Skeletal muscle tissue (tissue), 4 donors: ENCODE results near the gene CAMK1D. TPM values are rescaled to one million over a fixed set of nuclear protein-coding genes. Genes with fewer than 3 reads are reported as not detected.
"Not testable (repeated sequence)": the region's sequence is repeated elsewhere in the genome, so short reads cannot be mapped to it uniquely, and the experiment has no call there.

ENCODE experiments used
- H3K27ac ChIP-seq: one replicate; pipeline ENCODE4 v1.7.0; 2013; ENCODE audit warnings: mild to moderate bottlenecking, low read depth, low read length, inconsistent platforms
- H3K27me3 ChIP-seq, 3 donors: one replicate each; pipeline ENCODE4 v1.7.0; 2013; ENCODE audit warnings: low read length in 3 of 3; ENCODE audit not compliant: control insufficient read depth in 3 of 3, insufficient read depth in 3 of 3
- H3K36me3 ChIP-seq, 3 donors: one replicate each; pipeline ENCODE4 v1.7.0; 2013; ENCODE audit warnings: low read length in 3 of 3; ENCODE audit not compliant: control insufficient read depth in 3 of 3, insufficient read depth in 3 of 3
- H3K4me1 ChIP-seq, 3 donors: one replicate each; pipeline ENCODE4 v1.7.0; 2013; ENCODE audit warnings: low read length in 3 of 3, mild to moderate bottlenecking in 3 of 3; ENCODE audit not compliant: control insufficient read depth in 3 of 3, insufficient read depth in 3 of 3
- H3K4me3 ChIP-seq, 3 donors: one replicate each; pipeline ENCODE4 v1.7.0; 2013; ENCODE audit warnings: low read length in 3 of 3
- H3K9ac ChIP-seq, 3 donors: one replicate each; pipeline ENCODE4 v1.7.0; 2013; ENCODE audit warnings: low read length in 3 of 3, mild to moderate bottlenecking in 3 of 3, moderate library complexity in 2 of 3, low read depth in 1 of 3
- H3K9me3 ChIP-seq, 3 donors: one replicate each; pipeline ENCODE4 v1.7.0; 2013; ENCODE audit warnings: low read length in 3 of 3; ENCODE audit not compliant: control insufficient read depth in 3 of 3
- total RNA-seq: library from RNA; depleted of rRNA; stranded (reverse); fragments of >200 nt; gene quantifications from one replicate; pipeline ENCODE4 v1.2.3, GENCODE V29; 2014
- donor health status: Osteomylitis.

CAMK1D gene
- total RNA-seq, 1 donor from 2014 or later = 2.1 TPM

DNA sequence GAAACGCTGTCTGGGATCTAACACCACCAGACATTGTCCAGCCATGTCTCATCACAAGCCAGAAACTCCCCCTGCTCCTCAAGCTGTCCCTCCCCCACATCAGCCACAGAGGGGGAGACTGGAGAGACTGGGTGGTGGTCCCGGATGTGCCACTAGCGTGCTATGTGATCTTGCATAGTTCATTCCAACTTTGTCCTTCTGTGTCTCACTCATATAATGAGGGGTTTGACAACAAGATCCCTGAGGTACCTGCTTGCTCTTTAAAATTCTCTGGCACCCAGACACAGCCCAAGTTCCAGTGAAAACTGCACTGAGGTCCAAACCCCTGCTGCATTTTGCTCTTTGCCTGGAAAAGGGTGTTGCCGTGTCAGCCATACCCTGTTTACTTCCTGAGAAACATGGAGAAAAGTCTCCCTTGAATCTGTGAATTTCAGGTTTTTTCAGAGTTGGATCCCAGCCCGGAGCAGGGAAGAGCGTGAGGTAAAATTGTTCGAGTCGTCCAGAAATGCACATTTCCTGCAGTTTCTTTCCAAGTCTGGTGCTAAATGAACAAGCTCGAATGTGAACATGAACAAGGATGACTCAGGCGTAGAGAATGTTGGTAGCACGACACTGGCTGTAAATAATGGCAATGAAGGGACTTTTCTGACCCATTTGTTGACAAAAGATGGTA, 495.6 kb downstream of the CAMK1D start:
- H3K27ac ChIP-seq = peak overlapping the region; percentile 28
- H3K36me3 ChIP-seq = no peaks in the 10 kb centered on the region
- peak overlapping the region in 1 of 3 donors; percentile 51 for H3K4me3 ChIP-seq
- no peak overlapping the region for H3K9ac ChIP-seq
- H3K27me3 ChIP-seq = peaks cover 0 to 17% (median 16%) of the 10 kb centered on the region in 3 donors
- no peaks in the 10 kb centered on the region for H3K9me3 ChIP-seq
- H3K4me1 ChIP-seq = peaks cover 11 to 22% (median 16%) of the 10 kb centered on the region in 3 donors

GRCh38 chr10:12846718-12847117, 497.4 kb downstream of the CAMK1D start:
- H3K36me3 ChIP-seq = no peaks in the 10 kb centered on the region
- H3K4me3 ChIP-seq = no peak overlapping the region
- peaks cover 0 to 17% (median 16%) of the 10 kb centered on the region in 3 donors for H3K27me3 ChIP-seq
- no peaks in the 10 kb centered on the region for H3K9me3 ChIP-seq
- H3K4me1 ChIP-seq = peaks cover 9 to 20% (median 14%) of the 10 kb centered on the region in 3 donors
- H3K27ac ChIP-seq = no peak overlapping the region
- no peak overlapping the region for H3K9ac ChIP-seq

DNA sequence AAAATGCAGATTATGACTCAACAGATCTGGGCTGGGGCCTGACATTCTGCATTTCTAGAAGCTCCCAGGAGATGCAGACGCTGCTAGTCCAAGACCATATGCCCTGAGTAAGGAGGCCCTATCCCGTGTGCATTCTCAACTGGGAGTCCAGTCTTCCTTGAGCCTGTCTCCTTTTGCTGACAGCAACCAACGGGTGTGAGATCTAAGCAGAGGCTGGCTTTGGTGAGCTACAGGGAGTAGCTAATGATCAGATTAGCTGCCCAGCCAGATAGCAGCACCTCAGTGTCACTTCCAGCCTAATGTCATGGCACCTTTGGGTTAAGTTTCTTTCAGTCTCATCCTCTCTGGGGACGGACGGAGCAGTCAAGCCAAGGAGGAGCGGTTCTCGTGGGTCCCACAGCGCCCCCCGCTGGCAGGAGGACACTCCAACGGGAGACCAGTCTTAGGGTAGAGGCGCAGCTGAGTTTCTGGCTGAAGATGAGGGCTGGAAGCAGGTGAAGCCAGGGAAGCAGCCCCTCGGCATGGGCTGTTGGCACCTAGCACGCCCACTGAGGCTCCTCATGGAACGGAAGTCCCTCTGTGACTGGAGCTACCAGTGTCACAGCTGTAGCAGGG, 498.1 kb downstream of the CAMK1D start:
- Histone ChIP-seq H3K27me3 (peaks cover 0 to 17% (median 16%) of the 10 kb centered on the region in 3 donors), H3K9ac (no peak overlapping the region), H3K9me3 (no peaks in the 10 kb centered on the region), H3K4me1 (peaks cover 7 to 20% (median 14%) of the 10 kb centered on the region in 3 donors), H3K36me3 (no peaks in the 10 kb centered on the region), H3K4me3 (no peak overlapping the region), H3K27ac (no peak overlapping the region)

DNA sequence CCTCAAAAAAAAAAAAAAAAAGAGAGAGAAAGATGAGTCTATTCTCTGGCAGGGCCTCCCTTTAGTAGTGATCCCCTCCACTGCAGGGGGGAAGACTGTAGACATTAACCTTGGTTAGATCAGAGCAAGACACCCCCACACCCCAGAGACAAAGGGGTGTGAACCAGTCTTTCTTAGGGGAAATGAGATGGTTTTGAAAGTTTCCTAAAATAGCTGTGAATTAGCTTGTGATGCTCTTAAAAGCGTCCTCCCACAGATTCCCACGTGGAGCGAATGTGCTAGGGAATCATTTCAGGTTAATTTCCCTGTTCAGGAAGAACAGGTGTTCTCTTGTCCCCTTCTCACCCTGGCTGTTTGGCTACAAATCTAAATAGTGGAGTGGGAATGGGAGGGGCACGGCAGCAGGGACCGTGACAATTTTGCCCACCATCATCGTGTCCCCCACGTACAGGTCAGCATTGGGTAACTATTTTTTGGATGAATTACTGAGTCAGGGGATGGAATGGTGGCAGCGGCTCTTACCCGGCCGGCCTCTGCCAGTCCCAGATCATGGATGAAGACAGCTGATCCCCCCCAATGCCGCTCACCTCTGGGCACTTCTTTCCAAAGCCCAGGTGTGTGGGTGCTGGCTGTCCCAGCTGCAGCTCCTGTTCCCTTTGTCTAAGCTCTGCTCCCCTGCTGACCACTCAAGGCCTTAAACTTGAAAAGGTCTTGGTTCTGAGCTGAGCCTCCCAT, 499.3 kb downstream of the CAMK1D start:
- Histone ChIP-seq H3K27me3 (peaks cover 0 to 17% (median 16%) of the 10 kb centered on the region in 3 donors), H3K9me3 (no peaks in the 10 kb centered on the region), H3K27ac (no peak overlapping the region), H3K36me3 (no peaks in the 10 kb centered on the region), H3K9ac (no peak overlapping the region), H3K4me1 (peaks cover 7 to 20% (median 14%) of the 10 kb centered on the region in 3 donors), H3K4me3 (no peak overlapping the region)

DNA sequence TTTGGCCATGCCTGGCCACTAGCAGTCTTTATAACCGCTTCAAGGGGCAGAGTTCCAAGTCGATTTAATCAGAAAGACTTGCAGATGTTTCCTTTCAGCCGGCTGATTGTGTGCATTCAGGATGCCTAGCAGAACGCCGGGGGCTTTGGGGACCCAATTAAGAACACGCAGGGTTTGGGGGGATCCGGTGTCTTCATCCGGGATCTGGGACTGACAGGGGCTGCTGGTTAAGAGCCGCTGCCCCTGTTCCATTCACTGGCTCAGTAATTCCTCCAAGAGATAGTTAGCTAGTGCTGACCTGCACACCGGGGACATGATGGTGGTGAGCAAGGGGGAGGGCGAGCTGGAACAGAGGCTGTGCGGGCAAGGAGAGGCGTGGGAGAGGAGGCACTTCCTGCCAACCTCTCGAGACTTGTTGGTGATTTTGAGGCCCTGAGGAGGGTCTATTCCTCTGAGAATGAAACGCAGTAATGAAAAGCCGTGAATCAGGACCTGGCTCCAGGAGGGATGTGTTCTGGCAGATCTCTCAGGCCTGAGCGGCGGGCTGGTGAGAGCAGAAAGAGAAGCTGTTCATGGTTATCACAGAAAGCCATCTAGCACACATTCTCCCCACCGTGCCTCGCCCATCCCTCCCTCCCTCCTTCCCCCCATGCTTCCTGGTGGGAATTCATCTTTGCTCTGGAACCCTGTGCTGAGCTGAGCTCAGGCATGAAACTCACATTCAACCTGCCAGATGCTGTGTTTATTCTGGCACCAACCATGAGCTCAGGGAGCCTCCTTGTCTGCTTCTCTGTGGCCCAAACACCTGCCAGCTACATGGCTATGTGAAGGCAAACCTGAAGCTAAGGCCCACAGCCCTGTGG, 500.2 kb downstream of the CAMK1D start:
- H3K4me3 ChIP-seq = no peak overlapping the region
- H3K27ac ChIP-seq = no peak overlapping the region
- no peaks in the 10 kb centered on the region for H3K36me3 ChIP-seq
- H3K9me3 ChIP-seq = no peaks in the 10 kb centered on the region
- H3K4me1 ChIP-seq = peaks cover 6 to 17% (median 11%) of the 10 kb centered on the region in 3 donors
- H3K9ac ChIP-seq = no peak overlapping the region
- peaks cover 0 to 17% (median 16%) of the 10 kb centered on the region in 3 donors for H3K27me3 ChIP-seq

DNA sequence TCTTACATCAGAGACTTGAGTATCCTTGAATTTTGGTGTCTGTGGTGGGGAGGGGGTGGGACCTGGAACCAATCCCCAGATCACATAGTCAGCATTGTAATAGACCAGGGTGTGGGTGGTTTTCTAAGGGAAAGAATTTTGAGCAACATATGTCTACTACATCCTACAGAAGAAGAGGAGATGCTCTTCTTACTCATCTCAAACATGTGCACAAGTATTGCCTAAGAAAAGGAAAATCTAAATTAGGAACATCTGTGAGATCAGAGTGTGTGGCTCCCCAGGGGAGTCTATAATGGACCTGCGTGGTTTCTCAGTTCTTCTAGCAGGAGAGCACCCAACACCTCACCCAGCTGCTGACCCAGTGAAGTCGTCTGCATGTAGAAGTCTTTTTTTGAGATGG, 503.3 kb downstream of the CAMK1D start:
- Histone ChIP-seq H3K9me3 (no peaks in the 10 kb centered on the region), H3K36me3 (no peaks in the 10 kb centered on the region), H3K27me3 (peaks cover 0 to 12% (median 11%) of the 10 kb centered on the region in 3 donors), H3K4me1 (peaks cover 2 to 10% (median 7%) of the 10 kb centered on the region in 3 donors), H3K27ac (no peak overlapping the region), H3K4me3 (no peak overlapping the region), H3K9ac (no peak overlapping the region)

DNA sequence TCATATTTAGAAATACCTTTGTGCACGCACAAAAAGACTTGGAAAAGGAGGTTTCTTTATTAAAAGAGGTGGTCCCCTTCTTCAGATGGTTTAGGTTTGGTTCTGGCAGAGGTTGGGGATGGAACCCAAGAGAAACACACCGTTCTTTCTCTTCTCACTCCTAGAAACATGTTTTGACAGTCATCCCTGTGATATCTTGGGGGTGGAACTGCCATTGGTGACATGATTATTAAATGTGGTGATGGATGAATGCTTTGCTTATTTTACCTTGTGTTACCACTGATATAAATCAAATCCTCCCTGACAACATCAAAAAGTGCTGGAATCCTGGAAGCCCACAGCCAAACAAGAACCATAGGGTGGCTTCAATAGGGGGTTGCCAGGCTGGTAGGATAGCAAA, 505.6 kb downstream of the CAMK1D start:
- no peaks in the 10 kb centered on the region for H3K4me1 ChIP-seq
- no peaks in the 10 kb centered on the region for H3K9me3 ChIP-seq
- no peaks in the 10 kb centered on the region for H3K36me3 ChIP-seq
- H3K4me3 ChIP-seq = no peak overlapping the region
- no peak overlapping the region for H3K27ac ChIP-seq
- no peak overlapping the region for H3K9ac ChIP-seq
- no peaks in the 10 kb centered on the region for H3K27me3 ChIP-seq

DNA sequence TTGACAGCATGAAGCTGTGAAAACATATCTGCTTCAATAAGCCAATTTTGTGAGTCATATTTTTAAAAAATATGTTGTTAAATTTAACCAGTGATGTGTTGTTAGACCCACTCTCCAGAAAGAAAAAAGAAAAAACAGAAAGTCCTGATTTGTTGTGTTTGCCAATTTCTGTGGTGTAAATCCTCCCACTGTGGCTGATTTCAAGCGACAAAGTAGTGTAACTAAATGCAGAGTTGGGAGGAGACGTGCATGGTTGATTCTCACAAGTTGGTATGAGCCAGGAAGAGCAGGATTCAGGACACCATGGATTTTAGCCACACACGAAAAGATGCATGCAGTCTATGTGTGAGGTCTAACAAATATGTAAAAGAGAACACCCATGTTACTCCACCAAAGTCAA, 513.1 kb downstream of the CAMK1D start:
- Histone ChIP-seq H3K9ac (no peak overlapping the region), H3K4me1 (no peaks in the 10 kb centered on the region), H3K27me3 (no peaks in the 10 kb centered on the region), H3K27ac (no peak overlapping the region), H3K4me3 (no peak overlapping the region), H3K9me3 (no peaks in the 10 kb centered on the region), H3K36me3 (no peaks in the 10 kb centered on the region)

- H3K36me3 ChIP-seq, H3K9ac ChIP-seq, H3K4me3 ChIP-seq, H3K9me3 ChIP-seq, H3K27ac ChIP-seq, H3K27me3 ChIP-seq, H3K4me1 ChIP-seq: not testable (repeated sequence)
Observed at GRCh38 chr10:12865515-12865914, 516.2 kb downstream of the CAMK1D start.
